Endothelial cell of umbilical vein (primary cell): ENCODE results near the gene LAMA5. TPM values are rescaled to one million over a fixed set of nuclear protein-coding genes. Genes with fewer than 3 reads are reported as not detected.

Experiments used
- BruUV-seq: library from RNA; stranded (reverse); fragments of 400-500 nt; replicated peaks from 2 replicates; lab custom pipeline; 2021; lab: Mats Ljungman, UMichigan
- CTCF ChIA-PET: fragments of 300-600, 350-600 bp; sonication (Branson Sonifier 250); formaldehyde crosslinking; loops from one replicate; lab custom pipeline; 2021; ENCODE audit warnings: antibody characterized with exemption, inconsistent platforms; lab: Charles Lee
- POLR2A ChIA-PET: fragments of 300-600, 350-600 bp; sonication (Branson Sonifier 250); formaldehyde crosslinking; loops from one replicate; lab custom pipeline; 2021; ENCODE audit warnings: antibody characterized with exemption, inconsistent platforms; lab: Charles Lee
- DNase-seq: peaks from one replicate; pipeline ENCODE4 v3.0.0-alpha.2; 2011; ENCODE audit warnings: low read depth, low spot score
- FAIRE-seq: peaks from 2 replicates; lab custom pipeline; 2011; peaks lifted over from hg19 to GRCh38; lab: Jason Lieb, UNC
- H2AFZ ChIP-seq: 2 replicates; pipeline ENCODE4 v1.6.0; 2012; ENCODE audit warnings: low read depth, low read length, control low read depth, inconsistent platforms
- H3K27ac ChIP-seq: 2 replicates; pipeline ENCODE4 v1.5.1; 2011; ENCODE audit warnings: low read depth, mild to moderate bottlenecking, control low read depth, low read length, moderate library complexity; ENCODE audit not compliant: insufficient read depth
- H3K27me3 ChIP-seq, 2 experiments: 2 replicates each; pipeline versions ENCODE4 v1.6.0 to v1.6.1; 2011; ENCODE audit warnings: low read length in 2 of 2, mixed read lengths in 1 of 2; ENCODE audit not compliant: control insufficient read depth in 2 of 2, insufficient read depth in 2 of 2
- H3K36me3 ChIP-seq, 2 experiments: 2 replicates in 1 of 2; 3 replicates in 1 of 2; pipeline ENCODE4 v1.5.1; 2011; ENCODE audit warnings: low read length in 2 of 2, mild to moderate bottlenecking in 1 of 2, moderate library complexity in 1 of 2; ENCODE audit not compliant: control insufficient read depth in 2 of 2, insufficient read depth in 2 of 2; ENCODE audit errors: extremely low read depth in 1 of 2
- H3K4me1 ChIP-seq: 3 replicates; pipeline ENCODE4 v1.5.1; 2011; ENCODE audit warnings: mild to moderate bottlenecking, low read length; ENCODE audit not compliant: control insufficient read depth, insufficient read depth; ENCODE audit errors: extremely low read depth
- H3K4me2 ChIP-seq: 2 replicates; pipeline ENCODE4 v1.6.1; 2011; ENCODE audit warnings: low read length, control low read depth, mixed read lengths; ENCODE audit not compliant: insufficient read depth
- H3K4me3 ChIP-seq, 3 experiments: fragments of 200-600 bp in 1 of 3; sonication (generic), shearing (Covaris generic) in 1 of 3; replicated peaks in 1 of 3; 2 replicates each; pipeline ENCODE4 v1.5.1; 2011 to 2016; ENCODE audit warnings: control low read depth in 3 of 3, low read length in 3 of 3, mild to moderate bottlenecking in 2 of 3, inconsistent platforms in 1 of 3, low read depth in 1 of 3, moderate library complexity in 1 of 3; ENCODE audit not compliant: insufficient read depth in 1 of 3
- H3K79me2 ChIP-seq: 2 replicates; pipeline ENCODE4 v1.6.0; 2012; ENCODE audit warnings: low read length, inconsistent platforms; ENCODE audit not compliant: control insufficient read depth, insufficient read depth
- H3K9ac ChIP-seq: replicated peaks from 2 replicates; pipeline ENCODE3; 2011; ENCODE audit warnings: low read length, control low read depth; ENCODE audit not compliant: insufficient read depth; ENCODE audit errors: extremely low read depth
- H3K9me1 ChIP-seq: replicated peaks from 3 replicates; pipeline ENCODE4 v1.6.0; 2011; ENCODE audit warnings: mild to moderate bottlenecking, low read length; ENCODE audit not compliant: control insufficient read depth, insufficient read depth; ENCODE audit errors: extremely low read depth
- H3K9me3 ChIP-seq: replicated peaks from 2 replicates; pipeline ENCODE4 v1.5.1; 2012; ENCODE audit warnings: low read length, inconsistent platforms; ENCODE audit not compliant: control insufficient read depth, insufficient read depth
- H4K20me1 ChIP-seq: replicated peaks from 2 replicates; pipeline ENCODE3; 2011; ENCODE audit warnings: mild to moderate bottlenecking, low read length; ENCODE audit not compliant: control insufficient read depth, insufficient read depth; ENCODE audit errors: extremely low read depth
- CTCF ChIP-seq, 2 donors: IDR thresholded peaks; 1 replicate in 1 of 2; 2 replicates in 1 of 2; pipeline ENCODE4 v1.5.1; 2011; ENCODE audit warnings: low read length in 2 of 2, mild to moderate bottlenecking in 2 of 2, moderate library complexity in 2 of 2, control low read depth in 1 of 2, inconsistent platforms in 1 of 2, low read depth in 1 of 2; ENCODE audit not compliant: insufficient read depth in 1 of 2; ENCODE audit errors: extremely low read depth in 1 of 2
- EZH2 ChIP-seq: IDR thresholded peaks from 2 replicates; pipeline ENCODE4 v1.6.1; 2012; ENCODE audit warnings: borderline replicate concordance, low read depth, mild to moderate bottlenecking, moderate library complexity, low read length, inconsistent platforms; ENCODE audit not compliant: severe bottlenecking
- FOS ChIP-seq: IDR thresholded peaks from 2 replicates; pipeline ENCODE4 v1.6.1; 2011; ENCODE audit warnings: mild to moderate bottlenecking, low read length, moderate library complexity, borderline replicate concordance; ENCODE audit not compliant: insufficient read depth
- GATA2 ChIP-seq: IDR thresholded peaks from 2 replicates; pipeline ENCODE4 v1.7.0; 2011; ENCODE audit warnings: low read depth, mild to moderate bottlenecking, moderate library complexity, mixed read lengths, low read length; ENCODE audit not compliant: insufficient read length, insufficient read depth
- JUN ChIP-seq: IDR thresholded peaks from 2 replicates; pipeline ENCODE4 v1.6.1; 2011; ENCODE audit warnings: borderline replicate concordance, low read depth; ENCODE audit not compliant: insufficient read length, insufficient read depth
- MYC ChIP-seq: IDR thresholded peaks from one replicate; pipeline ENCODE4 v1.6.1; 2011; ENCODE audit warnings: mild to moderate bottlenecking, low read depth, low read length
- POLR2A ChIP-seq: IDR thresholded peaks from 2 replicates; pipeline ENCODE4 v1.6.1; 2012; ENCODE audit warnings: low read depth, mild to moderate bottlenecking, control low read depth, low read length
- POLR2AphosphoS5 ChIP-seq: IDR thresholded peaks from 2 replicates; pipeline ENCODE4 v1.6.1; 2012; ENCODE audit warnings: low read depth, mild to moderate bottlenecking, control low read depth, low read length, moderate library complexity; ENCODE audit not compliant: insufficient read depth
- dilution Hi-C: fragments of 300-500 bp; cut with MboI; formaldehyde crosslinking; loops from one replicate; pipeline ENCODE4 v1.15.0; 2019; ENCODE audit warnings: low sequenced_read_pairs; ENCODE audit not compliant: extremely low pct_ligation_motif_present
- intact Hi-C: fragments of 100-400 bp; cut with micrococcal nuclease; formaldehyde crosslinking; loops from one replicate; pipeline ENCODE4 v1.10.0; 2022
- polyA plus RNA-seq, 4 experiments: library from polyadenylated mRNA; depleted of rRNA in 3 of 4; stranded (reverse) in 3 of 4; unstranded in 1 of 4; fragments of >200 nt; gene quantifications; 2 replicates each; pipeline versions ENCODE4 v1.2.1 to v1.2.3, GENCODE V29; 2011 to 2012; ENCODE audit warnings: missing spikeins in 1 of 4
- total RNA-seq: library from RNA; stranded (reverse); gene quantifications from 2 replicates; pipeline ENCODE4 v1.2.3, GENCODE V29; 2021
- TF ChIP-seq, protein P1 (sequence below): IDR thresholded peaks from 2 replicates; pipeline ENCODE4 v1.6.1; 2011; ENCODE audit not compliant: insufficient read depth, insufficient read length

The LAMA5 gene
- total and polyA plus RNA-seq, 2 donors (not counting 3 experiments of a cell fraction or from before 2014, with no cell fraction given), result 24.0 to 145 TPM

GRCh38 chr20:62274332-62274950 lies 92.7 kb downstream of the LAMA5 start:
- CTCF ChIA-PET, result interaction anchor here (1.4 kb wide), 1 partner anchor 108 kb away, joined by 3 read pairs; no protein-coding TSS in a partner anchor
- no TSS peak for BruUV-seq
- Histone ChIP-seq H4K20me1 (no peaks in the 10 kb centered on the region), H3K9ac (no peak overlapping the region), H3K27ac (no peak overlapping the region), H3K9me3 (no peaks in the 10 kb centered on the region), H3K27me3 (no peaks in the 10 kb centered on the region), H3K4me2 (no peak overlapping the region), H3K4me1 (no peaks in the 10 kb centered on the region), H2AFZ (no peak overlapping the region), H3K79me2 (no peaks in the 10 kb centered on the region), H3K4me3 (no peak overlapping the region), H3K9me1 (no peaks in the 10 kb centered on the region), H3K36me3 (peaks cover 3 to 17% of the 10 kb centered on the region in 2 experiments)
- POLR2A ChIA-PET, result no interaction called here
- DNase-seq, result no peak
- TF ChIP-seq POLR2A (no peak), GATA2 (no peak), CTCF (IDR thresholded peaks at IDR 0.05; ENCODE audit: extremely low read depth in 1 of 2, insufficient read depth in 1 of 2, low read depth in 1 of 2, low read length in 2 of 2) (no peak), EZH2 (no peak), FOS (no peak), MYC (no peak), JUN (no peak), POLR2AphosphoS5 (no peak)
- TF ChIP-seq, protein P1, sequence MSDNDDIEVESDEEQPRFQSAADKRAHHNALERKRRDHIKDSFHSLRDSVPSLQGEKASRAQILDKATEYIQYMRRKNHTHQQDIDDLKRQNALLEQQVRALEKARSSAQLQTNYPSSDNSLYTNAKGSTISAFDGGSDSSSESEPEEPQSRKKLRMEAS, result no peak
- intact Hi-C loops (no loop called here), dilution Hi-C loops (no loop called here)
- no peak for FAIRE-seq
